Measurements from ENCODE around the gene SSH2.

The SSH2 gene

GRCh38 chr17:29706045-29706431, 224.0 kb downstream of the SSH2 start:
- Histone ChIP-seq H3K36me3 (ENCODE audit: control insufficient read depth in 1 of 2, insufficient read depth in 2 of 2, low read length in 2 of 2) (peaks cover 0 to 8% of the 10 kb centered on the region in 2 donors), H3K9me3 (ENCODE audit: control insufficient read depth in 1 of 2, low read length in 2 of 2) (no peaks in the 10 kb centered on the region), H3K9ac (ENCODE audit: low read depth in 1 of 2, low read length in 2 of 2) (no peak overlapping the region), H3K27ac (ENCODE audit: low read depth, low read length) (peak overlapping the region; percentile 3), H3K4me1 (ENCODE audit: control insufficient read depth in 1 of 2, insufficient read depth in 2 of 2, low read length in 2 of 2) (peaks cover 0 to 22% of the 10 kb centered on the region in 2 donors), H3K4me3 (ENCODE audit: low read depth in 1 of 2, low read length in 2 of 2) (no peak overlapping the region), H3K27me3 (ENCODE audit: control insufficient read depth in 1 of 2, insufficient read depth in 2 of 2, low read length in 2 of 2) (no peaks in the 10 kb centered on the region)

GRCh38 chr17:29705386-29705785, 224.6 kb downstream of the SSH2 start:
- no peak overlapping the region for H3K9ac ChIP-seq (ENCODE audit: low read depth in 1 of 2, low read length in 2 of 2)
- H3K9me3 ChIP-seq (ENCODE audit: control insufficient read depth in 1 of 2, low read length in 2 of 2), result no peaks in the 10 kb centered on the region
- H3K4me1 ChIP-seq (ENCODE audit: control insufficient read depth in 1 of 2, insufficient read depth in 2 of 2, low read length in 2 of 2), result peaks cover 0 to 22% of the 10 kb centered on the region in 2 donors
- H3K36me3 ChIP-seq (ENCODE audit: control insufficient read depth in 1 of 2, insufficient read depth in 2 of 2, low read length in 2 of 2), result peaks cover 0 to 12% of the 10 kb centered on the region in 2 donors
- H3K27me3 ChIP-seq (ENCODE audit: control insufficient read depth in 1 of 2, insufficient read depth in 2 of 2, low read length in 2 of 2), result no peaks in the 10 kb centered on the region
- no peak overlapping the region for H3K4me3 ChIP-seq (ENCODE audit: low read depth in 1 of 2, low read length in 2 of 2)
- no peak overlapping the region for H3K27ac ChIP-seq (ENCODE audit: low read depth, low read length)

- no peak overlapping the region for H3K4me3 ChIP-seq (ENCODE audit: low read depth in 1 of 2, low read length in 2 of 2)
- H3K4me1 ChIP-seq (ENCODE audit: control insufficient read depth in 1 of 2, insufficient read depth in 2 of 2, low read length in 2 of 2), result no peaks in the 10 kb centered on the region
- H3K36me3 ChIP-seq (ENCODE audit: control insufficient read depth in 1 of 2, insufficient read depth in 2 of 2, low read length in 2 of 2), result peaks cover 4 to 24% of the 10 kb centered on the region in 2 donors
- H3K9ac ChIP-seq (ENCODE audit: low read depth in 1 of 2, low read length in 2 of 2), result no peak overlapping the region
- no peaks in the 10 kb centered on the region for H3K9me3 ChIP-seq (ENCODE audit: control insufficient read depth in 1 of 2, low read length in 2 of 2)
- no peaks in the 10 kb centered on the region for H3K27me3 ChIP-seq (ENCODE audit: control insufficient read depth in 1 of 2, insufficient read depth in 2 of 2, low read length in 2 of 2)
- H3K27ac ChIP-seq (ENCODE audit: low read depth, low read length), result no peak overlapping the region
Measured at GRCh38 chr17:29699283-29699682, 230.7 kb downstream of the SSH2 start.

- no peak overlapping the region for H3K27ac ChIP-seq (ENCODE audit: low read depth, low read length)
- no peaks in the 10 kb centered on the region for H3K4me1 ChIP-seq (ENCODE audit: control insufficient read depth in 1 of 2, insufficient read depth in 2 of 2, low read length in 2 of 2)
- no peak overlapping the region for H3K9ac ChIP-seq (ENCODE audit: low read depth in 1 of 2, low read length in 2 of 2)
- no peaks in the 10 kb centered on the region for H3K9me3 ChIP-seq (ENCODE audit: control insufficient read depth in 1 of 2, low read length in 2 of 2)
- peaks cover 4 to 24% of the 10 kb centered on the region in 2 donors for H3K36me3 ChIP-seq (ENCODE audit: control insufficient read depth in 1 of 2, insufficient read depth in 2 of 2, low read length in 2 of 2)
- no peak overlapping the region for H3K4me3 ChIP-seq (ENCODE audit: low read depth in 1 of 2, low read length in 2 of 2)
- no peaks in the 10 kb centered on the region for H3K27me3 ChIP-seq (ENCODE audit: control insufficient read depth in 1 of 2, insufficient read depth in 2 of 2, low read length in 2 of 2)
Measured at GRCh38 chr17:29698837-29699236, 231.2 kb downstream of the SSH2 start.

DNA sequence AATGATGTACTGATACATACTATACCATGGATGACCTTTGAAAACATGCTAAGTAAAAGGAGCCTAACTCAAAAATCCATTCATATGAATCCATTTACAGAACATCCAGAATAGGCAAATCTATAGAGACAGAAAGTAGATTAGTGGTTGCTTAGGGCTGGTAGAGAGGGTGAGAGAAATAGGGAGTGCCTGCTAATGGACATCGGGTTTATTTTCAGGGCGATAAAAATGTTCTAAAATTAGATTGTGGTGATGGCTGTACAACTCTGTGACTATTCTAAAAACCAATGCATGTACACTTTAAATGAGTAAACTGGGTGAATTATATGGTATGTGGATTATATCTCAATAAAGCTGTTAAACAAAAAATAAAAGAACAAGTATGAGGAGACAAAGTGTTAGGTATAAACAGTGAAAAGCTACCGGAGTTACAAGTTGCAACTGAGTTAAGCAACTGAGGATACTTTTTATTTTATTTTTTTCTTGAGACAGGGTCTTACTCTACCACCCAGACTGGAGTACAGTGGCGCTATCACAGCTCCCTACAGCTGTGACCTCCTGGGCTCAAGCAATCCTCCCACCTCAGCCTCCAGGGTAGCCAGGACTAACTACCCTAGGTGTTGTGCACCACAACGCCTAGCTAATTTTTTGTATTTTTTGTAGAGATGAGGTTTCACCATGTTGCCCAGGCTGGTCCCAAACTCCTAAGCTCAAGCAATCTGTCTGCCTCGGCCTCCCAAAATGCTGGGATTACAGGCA, 231.8 kb downstream of the SSH2 start:
- Histone ChIP-seq H3K9ac (ENCODE audit: low read depth in 1 of 2, low read length in 2 of 2) (no peak overlapping the region), H3K9me3 (ENCODE audit: control insufficient read depth in 1 of 2, low read length in 2 of 2) (no peaks in the 10 kb centered on the region), H3K4me3 (ENCODE audit: low read depth in 1 of 2, low read length in 2 of 2) (no peak overlapping the region)

DNA sequence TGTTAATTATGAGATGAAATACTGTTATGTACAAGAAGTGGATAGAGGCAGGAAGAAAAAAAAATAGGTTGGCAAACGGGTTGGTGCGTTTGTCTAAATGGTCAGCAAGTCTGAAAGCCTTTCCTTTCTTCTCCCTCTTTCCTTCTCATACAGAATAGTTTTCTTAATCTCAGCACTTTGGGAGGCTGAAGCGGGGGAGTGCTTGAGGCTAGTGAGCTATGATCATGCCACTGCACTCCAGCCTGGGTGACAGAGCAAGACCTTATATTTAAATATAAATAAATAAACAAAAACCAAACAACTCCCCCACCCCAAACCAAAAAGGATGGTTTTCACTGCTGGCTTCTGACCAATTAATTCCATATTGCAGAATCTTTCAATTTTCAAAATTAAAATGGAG, 232.7 kb downstream of the SSH2 start:
- Histone ChIP-seq H3K36me3 (ENCODE audit: control insufficient read depth in 1 of 2, insufficient read depth in 2 of 2, low read length in 2 of 2) (peaks cover 4 to 24% of the 10 kb centered on the region in 2 donors), H3K27ac (ENCODE audit: low read depth, low read length) (no peak overlapping the region), H3K4me3 (ENCODE audit: low read depth in 1 of 2, low read length in 2 of 2) (no peak overlapping the region), H3K9me3 (ENCODE audit: control insufficient read depth in 1 of 2, low read length in 2 of 2) (no peaks in the 10 kb centered on the region), H3K4me1 (ENCODE audit: control insufficient read depth in 1 of 2, insufficient read depth in 2 of 2, low read length in 2 of 2) (no peaks in the 10 kb centered on the region), H3K9ac (ENCODE audit: low read depth in 1 of 2, low read length in 2 of 2) (no peak overlapping the region), H3K27me3 (ENCODE audit: control insufficient read depth in 1 of 2, insufficient read depth in 2 of 2, low read length in 2 of 2) (no peaks in the 10 kb centered on the region)

More for the DNA sequence above, 231.8 kb downstream of the SSH2 start:
- H3K27me3 ChIP-seq (ENCODE audit: control insufficient read depth in 1 of 2, insufficient read depth in 2 of 2, low read length in 2 of 2), result no peaks in the 10 kb centered on the region
- H3K36me3 ChIP-seq (ENCODE audit: control insufficient read depth in 1 of 2, insufficient read depth in 2 of 2, low read length in 2 of 2), result peaks cover 4 to 24% of the 10 kb centered on the region in 2 donors
- H3K4me1 ChIP-seq (ENCODE audit: control insufficient read depth in 1 of 2, insufficient read depth in 2 of 2, low read length in 2 of 2), result no peaks in the 10 kb centered on the region
- H3K27ac ChIP-seq (ENCODE audit: low read depth, low read length), result no peak overlapping the region

- Histone ChIP-seq H3K27me3 (ENCODE audit: control insufficient read depth in 1 of 2, insufficient read depth in 2 of 2, low read length in 2 of 2) (no peaks in the 10 kb centered on the region), H3K36me3 (ENCODE audit: control insufficient read depth in 1 of 2, insufficient read depth in 2 of 2, low read length in 2 of 2) (peaks cover 4 to 9% of the 10 kb centered on the region in 2 donors), H3K9me3 (ENCODE audit: control insufficient read depth in 1 of 2, low read length in 2 of 2) (no peaks in the 10 kb centered on the region), H3K4me3 (ENCODE audit: low read depth in 1 of 2, low read length in 2 of 2) (no peak overlapping the region), H3K27ac (ENCODE audit: low read depth, low read length) (no peak overlapping the region), H3K4me1 (ENCODE audit: control insufficient read depth in 1 of 2, insufficient read depth in 2 of 2, low read length in 2 of 2) (no peaks in the 10 kb centered on the region), H3K9ac (ENCODE audit: low read depth in 1 of 2, low read length in 2 of 2) (no peak overlapping the region)
Measured at GRCh38 chr17:29694918-29695563, 235.0 kb downstream of the SSH2 start.

GRCh38 chr17:29693751-29694150, 236.3 kb downstream of the SSH2 start:
- Histone ChIP-seq H3K4me1 (ENCODE audit: control insufficient read depth in 1 of 2, insufficient read depth in 2 of 2, low read length in 2 of 2) (no peaks in the 10 kb centered on the region), H3K9me3 (ENCODE audit: control insufficient read depth in 1 of 2, low read length in 2 of 2) (no peaks in the 10 kb centered on the region), H3K27me3 (ENCODE audit: control insufficient read depth in 1 of 2, insufficient read depth in 2 of 2, low read length in 2 of 2) (no peaks in the 10 kb centered on the region), H3K36me3 (ENCODE audit: control insufficient read depth in 1 of 2, insufficient read depth in 2 of 2, low read length in 2 of 2) (peaks cover 4 to 8% of the 10 kb centered on the region in 2 donors), H3K27ac (ENCODE audit: low read depth, low read length) (no peak overlapping the region), H3K4me3 (ENCODE audit: low read depth in 1 of 2, low read length in 2 of 2) (no peak overlapping the region), H3K9ac (ENCODE audit: low read depth in 1 of 2, low read length in 2 of 2) (no peak overlapping the region)

DNA sequence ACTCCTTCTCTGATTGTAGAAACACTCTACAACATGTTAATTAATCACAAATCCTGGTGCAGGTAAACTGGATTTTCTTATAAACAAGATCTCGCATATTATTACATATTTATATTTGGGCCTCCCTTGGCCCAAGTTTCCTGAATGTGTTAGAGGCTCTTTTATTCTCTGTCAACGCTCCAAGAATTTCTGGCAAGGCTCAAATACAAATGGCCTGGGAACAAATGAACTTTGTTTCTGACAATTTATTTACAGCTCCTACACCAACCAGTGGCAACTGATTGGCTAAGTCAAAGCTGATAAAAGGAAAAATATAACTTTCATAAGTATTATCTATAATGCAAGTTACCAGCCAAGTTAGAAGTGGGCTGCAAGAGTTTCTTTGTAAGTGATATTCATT, 242.4 kb downstream of the SSH2 start:
- Histone ChIP-seq H3K4me1 (ENCODE audit: control insufficient read depth in 1 of 2, insufficient read depth in 2 of 2, low read length in 2 of 2) (peaks cover 5 to 21% of the 10 kb centered on the region in 2 donors), H3K4me3 (ENCODE audit: low read depth in 1 of 2, low read length in 2 of 2) (no peak overlapping the region), H3K27me3 (ENCODE audit: control insufficient read depth in 1 of 2, insufficient read depth in 2 of 2, low read length in 2 of 2) (no peaks in the 10 kb centered on the region), H3K27ac (ENCODE audit: low read depth, low read length) (no peak overlapping the region), H3K36me3 (ENCODE audit: control insufficient read depth in 1 of 2, insufficient read depth in 2 of 2, low read length in 2 of 2) (peaks cover 0 to 9% of the 10 kb centered on the region in 2 donors), H3K9ac (ENCODE audit: low read depth in 1 of 2, low read length in 2 of 2) (no peak overlapping the region), H3K9me3 (ENCODE audit: control insufficient read depth in 1 of 2, low read length in 2 of 2) (no peaks in the 10 kb centered on the region)

DNA sequence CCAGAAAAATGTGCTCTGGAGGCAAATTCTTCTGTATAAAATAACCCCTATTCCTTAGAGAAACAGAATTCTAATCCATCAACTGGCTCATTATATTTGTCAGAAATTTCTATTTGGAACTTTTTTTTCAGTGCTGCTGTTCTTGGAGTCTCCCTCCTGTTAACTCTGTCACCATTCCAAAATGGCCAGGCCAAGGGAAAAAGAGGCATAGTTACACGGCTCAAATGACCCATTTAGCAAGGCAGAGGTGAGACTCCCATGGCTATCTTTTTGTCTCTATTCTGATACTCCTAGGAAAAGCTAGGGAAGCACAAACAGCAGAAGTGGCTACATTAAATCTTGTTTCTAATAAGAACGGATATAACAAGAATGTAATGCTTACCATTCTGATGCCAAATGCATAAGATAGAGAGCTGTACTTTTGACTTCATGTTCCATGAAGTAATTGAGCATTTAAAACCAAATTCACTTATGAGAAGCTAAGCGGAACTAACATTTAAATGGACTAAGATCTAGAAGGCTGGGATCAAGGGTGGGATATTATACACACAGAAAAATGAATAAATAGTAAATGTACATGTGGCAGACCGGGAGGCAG, 242.9 kb downstream of the SSH2 start:
- H3K9me3 ChIP-seq (ENCODE audit: control insufficient read depth in 1 of 2, low read length in 2 of 2), result no peaks in the 10 kb centered on the region
- H3K36me3 ChIP-seq (ENCODE audit: control insufficient read depth in 1 of 2, insufficient read depth in 2 of 2, low read length in 2 of 2), result peaks cover 0 to 9% of the 10 kb centered on the region in 2 donors
- no peaks in the 10 kb centered on the region for H3K27me3 ChIP-seq (ENCODE audit: control insufficient read depth in 1 of 2, insufficient read depth in 2 of 2, low read length in 2 of 2)
- no peak overlapping the region for H3K4me3 ChIP-seq (ENCODE audit: low read depth in 1 of 2, low read length in 2 of 2)
- H3K9ac ChIP-seq (ENCODE audit: low read depth in 1 of 2, low read length in 2 of 2), result no peak overlapping the region
- peaks cover 5 to 24% of the 10 kb centered on the region in 2 donors for H3K4me1 ChIP-seq (ENCODE audit: control insufficient read depth in 1 of 2, insufficient read depth in 2 of 2, low read length in 2 of 2)
- no peak overlapping the region for H3K27ac ChIP-seq (ENCODE audit: low read depth, low read length)

Measured in duodenal mucosa (tissue), 2 donors.